IMR-90 (cell line): ENCODE data around the gene TMC7. TPM values are rescaled to one million over a fixed set of nuclear protein-coding genes. Genes with fewer than 3 reads are reported as not detected.

Source experiments
- ATAC-seq: fragments of 200-7000 bp; cut with Tn5 transposase; 2 replicates; pipeline ENCODE4 v1.9.1; 2020; ENCODE audit warnings: low read depth, mild to moderate bottlenecking, moderate library complexity
- BruUV-seq: library from RNA; stranded (reverse); fragments of 400-500 nt; replicated peaks from 2 replicates; lab custom pipeline; 2021; lab: Mats Ljungman, UMichigan
- CTCF ChIA-PET: fragments of 300-600 bp; formaldehyde crosslinking; extraction: SDS; loops from one replicate; lab custom pipeline; 2021; ENCODE audit warnings: antibody characterized with exemption; lab: Yijun Ruan, JAX
- POLR2A ChIA-PET: fragments of 300-600 bp; sonication (Branson Sonifier 250); formaldehyde crosslinking; loops from one replicate; lab custom pipeline; 2022; ENCODE audit warnings: antibody characterized with exemption; ENCODE audit not compliant: unreplicated experiment; lab: Charles Lee
- DNase-seq: peaks from one replicate; pipeline ENCODE4 v3.0.0; 2013
- H2AFZ ChIP-seq: replicated peaks from 2 replicates; pipeline ENCODE3; 2013; ENCODE audit warnings: low read length, mild to moderate bottlenecking; ENCODE audit not compliant: poor library complexity
- H2AK5ac ChIP-seq: 2 replicates; pipeline ENCODE4 v1.6.1; 2013; ENCODE audit warnings: low read depth, low read length, inconsistent platforms
- H2AK9ac ChIP-seq: replicated peaks from 2 replicates; pipeline ENCODE3; 2013; ENCODE audit warnings: mild to moderate bottlenecking, low read depth, low read length, moderate library complexity; ENCODE audit not compliant: poor library complexity
- H2BK120ac ChIP-seq: 2 replicates; pipeline ENCODE4 v1.6.1; 2013; ENCODE audit warnings: low read depth, low read length, inconsistent platforms
- H2BK15ac ChIP-seq: 3 replicates; pipeline ENCODE4 v1.6.1; 2013; ENCODE audit warnings: low read depth, low read length, inconsistent platforms
- H2BK20ac ChIP-seq: 2 replicates; pipeline ENCODE4 v1.6.1; 2013; ENCODE audit warnings: low read depth, mild to moderate bottlenecking, inconsistent platforms, low read length, moderate library complexity
- H2BK5ac ChIP-seq: 2 replicates; pipeline ENCODE4 v1.6.1; 2013; ENCODE audit warnings: mild to moderate bottlenecking, low read depth, low read length, inconsistent platforms; ENCODE audit not compliant: poor library complexity, severe bottlenecking
- H3K14ac ChIP-seq: replicated peaks from 2 replicates; pipeline ENCODE4 v1.6.1; 2013; ENCODE audit warnings: low read depth, low read length, inconsistent platforms
- H3K18ac ChIP-seq: 2 replicates; pipeline ENCODE4 v1.6.1; 2013; ENCODE audit warnings: low read depth, low read length, control low read depth
- H3K23ac ChIP-seq: 2 replicates; pipeline ENCODE4 v1.6.1; 2013; ENCODE audit warnings: low read depth, low read length, inconsistent platforms
- H3K27ac ChIP-seq: 2 replicates; pipeline ENCODE4 v1.5.1; 2013; ENCODE audit warnings: mild to moderate bottlenecking, control low read depth, low read length; ENCODE audit not compliant: insufficient read depth
- H3K27me3 ChIP-seq: 2 replicates; pipeline ENCODE4 v1.6.1; 2013; ENCODE audit warnings: low read length; ENCODE audit not compliant: control insufficient read depth, insufficient read depth
- H3K36me3 ChIP-seq: 2 replicates; pipeline ENCODE4 v1.6.1; 2013; ENCODE audit warnings: low read length, mixed read lengths; ENCODE audit not compliant: control insufficient read depth, insufficient read depth
- H3K4ac ChIP-seq: 2 replicates; pipeline ENCODE4 v1.6.1; 2013; ENCODE audit warnings: low read depth, low read length, inconsistent platforms
- H3K4me1 ChIP-seq: 2 replicates; pipeline ENCODE4 v1.6.1; 2013; ENCODE audit warnings: low read length, mixed read lengths; ENCODE audit not compliant: control insufficient read depth, insufficient read depth
- H3K4me2 ChIP-seq: 2 replicates; pipeline ENCODE4 v1.6.1; 2013; ENCODE audit warnings: low read depth, mild to moderate bottlenecking, control low read depth, low read length, moderate library complexity
- H3K4me3 ChIP-seq: 2 replicates; pipeline ENCODE4 v1.5.1; 2013; ENCODE audit warnings: low read depth, mild to moderate bottlenecking, control low read depth, low read length, moderate library complexity; ENCODE audit not compliant: insufficient read depth
- H3K56ac ChIP-seq: 2 replicates; pipeline ENCODE4 v1.6.1; 2013; ENCODE audit warnings: low read length, inconsistent platforms; ENCODE audit not compliant: insufficient read depth; ENCODE audit errors: extremely low read depth
- H3K79me1 ChIP-seq, 2 experiments: 2 replicates each; pipeline ENCODE4 v1.6.1; 2013; ENCODE audit warnings: low read length in 2 of 2, inconsistent platforms in 1 of 2, low read depth in 1 of 2
- H3K9ac ChIP-seq: 2 replicates; pipeline ENCODE4 v1.6.1; 2013; ENCODE audit warnings: low read depth, low read length, control low read depth
- H3K9me1 ChIP-seq: 2 replicates; pipeline ENCODE4 v1.6.1; 2013; ENCODE audit warnings: low read length, inconsistent platforms; ENCODE audit not compliant: insufficient read depth
- H3K9me3 ChIP-seq: 2 replicates; pipeline ENCODE4 v1.6.1; 2013; ENCODE audit warnings: low read length; ENCODE audit not compliant: control insufficient read depth, insufficient read depth
- H4K20me1 ChIP-seq: 2 replicates; pipeline ENCODE4 v1.6.1; 2013; ENCODE audit warnings: low read length, inconsistent platforms; ENCODE audit not compliant: insufficient read depth
- H4K5ac ChIP-seq: 2 replicates; pipeline ENCODE4 v1.6.1; 2013; ENCODE audit warnings: mild to moderate bottlenecking, low read depth, low read length, control low read depth
- H4K8ac ChIP-seq, 2 experiments: 2 replicates each; pipeline ENCODE4 v1.6.1; 2013; ENCODE audit warnings: low read depth in 2 of 2, low read length in 2 of 2, control low read depth in 1 of 2, inconsistent platforms in 1 of 2
- H4K91ac ChIP-seq: 2 replicates; pipeline ENCODE4 v1.6.1; 2013; ENCODE audit warnings: low read depth, low read length, inconsistent platforms; ENCODE audit not compliant: insufficient read depth
- BHLHE40 ChIP-seq: fragments of 150-350 bp; IDR thresholded peaks from 2 replicates; pipeline ENCODE4 v1.6.1; 2016; ENCODE audit warnings: mild to moderate bottlenecking, low read depth, low read length
- CEBPB ChIP-seq: IDR thresholded peaks from 2 replicates; pipeline ENCODE4 v1.6.1; 2012; ENCODE audit warnings: low read depth, low read length, improper control_type of control experiment
- CHD1 ChIP-seq: IDR thresholded peaks from 2 replicates; pipeline ENCODE4 v1.6.1; 2012; ENCODE audit warnings: low read depth, low read length, improper control_type of control experiment
- FOS ChIP-seq: fragments of 150-350 bp; IDR thresholded peaks from 2 replicates; pipeline ENCODE4 v1.6.1; 2016; ENCODE audit warnings: low read depth, low read length
- MAFK ChIP-seq: IDR thresholded peaks from 2 replicates; pipeline ENCODE4 v1.6.1; 2012; ENCODE audit warnings: low read depth, low read length, improper control_type of control experiment
- MAZ ChIP-seq: IDR thresholded peaks from 2 replicates; pipeline ENCODE4 v1.6.1; 2012; ENCODE audit warnings: low read depth, mild to moderate bottlenecking, low read length, improper control_type of control experiment, moderate library complexity, borderline replicate concordance
- MXI1 ChIP-seq: IDR thresholded peaks from 2 replicates; pipeline ENCODE4 v1.6.1; 2012; ENCODE audit warnings: low read depth, mild to moderate bottlenecking, low read length, moderate library complexity, borderline replicate concordance
- NFE2L2 ChIP-seq: fragments of 150-350 bp; IDR thresholded peaks from 2 replicates; pipeline ENCODE4 v1.6.1; 2016; ENCODE audit warnings: low read depth, mild to moderate bottlenecking, low read length
- POLR2A ChIP-seq: IDR thresholded peaks from 2 replicates; pipeline ENCODE4 v1.6.1; 2012; ENCODE audit warnings: mild to moderate bottlenecking, low read depth, low read length
- RAD21 ChIP-seq: IDR thresholded peaks from 2 replicates; pipeline ENCODE4 v1.6.1; 2012; ENCODE audit warnings: low read length, improper control_type of control experiment
- RCOR1 ChIP-seq: IDR thresholded peaks from 2 replicates; pipeline ENCODE4 v1.6.1; 2012; ENCODE audit warnings: mild to moderate bottlenecking, low read length, improper control_type of control experiment; ENCODE audit not compliant: insufficient replicate concordance
- RFX5 ChIP-seq: IDR thresholded peaks from 2 replicates; pipeline ENCODE4 v1.8.0; 2012; ENCODE audit warnings: low read depth, mild to moderate bottlenecking, low read length, moderate library complexity
- SMC3 ChIP-seq: fragments of 150-350 bp; IDR thresholded peaks from 2 replicates; pipeline ENCODE4 v1.6.1; 2016; ENCODE audit warnings: low read depth, mild to moderate bottlenecking, antibody characterized with exemption, low read length, moderate library complexity
- WGBS, 2 experiments: methylation state at CpG; one replicate each; pipeline versions ENCODE4 v1.1.5 to v1.1.7; 2013; ENCODE audit warnings: missing lambda C conversion rate in 2 of 2; ENCODE audit not compliant: insufficient read length in 1 of 2; ENCODE audit errors: extremely low coverage in 2 of 2; 5-methylcytosine and 5-hydroxymethylcytosine counted together
- dilution Hi-C: fragments of 300-500 bp; cut with HindIII; formaldehyde crosslinking; loops from one replicate; pipeline ENCODE4 v1.14.3; 2018; ENCODE audit warnings: low sequenced_read_pairs; ENCODE audit not compliant: unreplicated experiment
- in situ Hi-C: fragments of 300-500 bp; cut with MboI; formaldehyde crosslinking; loops from 3 replicates; pipeline ENCODE4 v1.14.3; 2019; ENCODE audit warnings: low sequenced_read_pairs, inconsistent platforms, mixed read lengths
- intact Hi-C: fragments of 100-400 bp; cut with micrococcal nuclease; formaldehyde crosslinking; loops from 2 replicates; pipeline ENCODE4 v1.10.0; 2022
- polyA plus RNA-seq, 3 experiments: library from polyadenylated mRNA; depleted of rRNA; stranded (reverse); fragments of >200 nt; gene quantifications; 2 replicates each; pipeline ENCODE4 v1.2.3, GENCODE V29; 2012; ENCODE audit warnings: low replicate concordance in 1 of 3
- total RNA-seq: library from RNA; depleted of rRNA; stranded (reverse); fragments of >200 nt; gene quantifications from 2 replicates; pipeline ENCODE4 v1.2.3, GENCODE V29; 2012
- TF ChIP-seq, protein P1 (sequence below): fragments of 150-350 bp; IDR thresholded peaks from 2 replicates; pipeline ENCODE4 v1.6.1; 2017; ENCODE audit warnings: mild to moderate bottlenecking, antibody characterized with exemption, low read length, low read depth
- TF ChIP-seq, protein P2 (sequence below): conservative IDR thresholded peaks from 2 replicates; pipeline ENCODE4 v1.5.1; 2012; ENCODE audit warnings: mild to moderate bottlenecking, low read depth, low read length, improper control_type of control experiment
- TF ChIP-seq, protein P3 (sequence below): fragments of 150-350 bp; IDR thresholded peaks from 2 replicates; pipeline ENCODE4 v1.6.1; 2016; ENCODE audit warnings: low read depth, mild to moderate bottlenecking, low read length, moderate library complexity, borderline replicate concordance

TMC7 gene
- total and polyA plus RNA-seq, 2 of the 4 experiments (the other 2 are of a cell fraction) = 0.27 to 0.36 TPM

DNA sequence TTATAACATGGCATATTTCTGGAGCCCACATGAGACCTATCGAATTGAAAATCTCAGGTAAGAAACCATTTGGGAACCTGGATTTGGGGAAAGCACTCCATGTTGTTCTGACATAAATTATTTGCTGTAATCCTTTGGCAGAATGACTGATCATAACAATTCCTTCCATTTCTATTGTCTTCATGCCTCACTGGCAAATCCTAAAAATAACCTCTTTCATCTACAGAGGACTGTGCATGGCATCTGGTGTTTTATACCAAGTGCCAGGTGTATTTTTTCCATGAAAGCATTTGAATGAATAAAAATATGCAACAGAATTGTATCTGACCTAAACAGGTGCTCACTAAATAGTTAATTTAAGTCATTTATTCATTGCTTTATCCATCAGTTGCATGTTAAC is 50.0 kb downstream of the TMC7 start:
- TF ChIP-seq RCOR1 (no peak), MAZ (no peak), POLR2A (no peak), RFX5 (no peak), RAD21 (no peak), MXI1 (no peak), FOS (no peak), MAFK (no peak), CHD1 (no peak), CEBPB (no peak), SMC3 (no peak), BHLHE40 (no peak), NFE2L2 (no peak)
- TF ChIP-seq, protein P1, sequence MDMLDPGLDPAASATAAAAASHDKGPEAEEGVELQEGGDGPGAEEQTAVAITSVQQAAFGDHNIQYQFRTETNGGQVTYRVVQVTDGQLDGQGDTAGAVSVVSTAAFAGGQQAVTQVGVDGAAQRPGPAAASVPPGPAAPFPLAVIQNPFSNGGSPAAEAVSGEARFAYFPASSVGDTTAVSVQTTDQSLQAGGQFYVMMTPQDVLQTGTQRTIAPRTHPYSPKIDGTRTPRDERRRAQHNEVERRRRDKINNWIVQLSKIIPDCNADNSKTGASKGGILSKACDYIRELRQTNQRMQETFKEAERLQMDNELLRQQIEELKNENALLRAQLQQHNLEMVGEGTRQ = no peak
- TF ChIP-seq, protein P2, sequence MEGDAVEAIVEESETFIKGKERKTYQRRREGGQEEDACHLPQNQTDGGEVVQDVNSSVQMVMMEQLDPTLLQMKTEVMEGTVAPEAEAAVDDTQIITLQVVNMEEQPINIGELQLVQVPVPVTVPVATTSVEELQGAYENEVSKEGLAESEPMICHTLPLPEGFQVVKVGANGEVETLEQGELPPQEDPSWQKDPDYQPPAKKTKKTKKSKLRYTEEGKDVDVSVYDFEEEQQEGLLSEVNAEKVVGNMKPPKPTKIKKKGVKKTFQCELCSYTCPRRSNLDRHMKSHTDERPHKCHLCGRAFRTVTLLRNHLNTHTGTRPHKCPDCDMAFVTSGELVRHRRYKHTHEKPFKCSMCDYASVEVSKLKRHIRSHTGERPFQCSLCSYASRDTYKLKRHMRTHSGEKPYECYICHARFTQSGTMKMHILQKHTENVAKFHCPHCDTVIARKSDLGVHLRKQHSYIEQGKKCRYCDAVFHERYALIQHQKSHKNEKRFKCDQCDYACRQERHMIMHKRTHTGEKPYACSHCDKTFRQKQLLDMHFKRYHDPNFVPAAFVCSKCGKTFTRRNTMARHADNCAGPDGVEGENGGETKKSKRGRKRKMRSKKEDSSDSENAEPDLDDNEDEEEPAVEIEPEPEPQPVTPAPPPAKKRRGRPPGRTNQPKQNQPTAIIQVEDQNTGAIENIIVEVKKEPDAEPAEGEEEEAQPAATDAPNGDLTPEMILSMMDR = no peak
- TF ChIP-seq, protein P3, sequence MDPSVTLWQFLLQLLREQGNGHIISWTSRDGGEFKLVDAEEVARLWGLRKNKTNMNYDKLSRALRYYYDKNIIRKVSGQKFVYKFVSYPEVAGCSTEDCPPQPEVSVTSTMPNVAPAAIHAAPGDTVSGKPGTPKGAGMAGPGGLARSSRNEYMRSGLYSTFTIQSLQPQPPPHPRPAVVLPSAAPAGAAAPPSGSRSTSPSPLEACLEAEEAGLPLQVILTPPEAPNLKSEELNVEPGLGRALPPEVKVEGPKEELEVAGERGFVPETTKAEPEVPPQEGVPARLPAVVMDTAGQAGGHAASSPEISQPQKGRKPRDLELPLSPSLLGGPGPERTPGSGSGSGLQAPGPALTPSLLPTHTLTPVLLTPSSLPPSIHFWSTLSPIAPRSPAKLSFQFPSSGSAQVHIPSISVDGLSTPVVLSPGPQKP = no peak
- no peak overlapping the region for H3K4ac ChIP-seq
- BruUV-seq = no TSS peak
- H2BK20ac ChIP-seq = no peak overlapping the region
- no peak overlapping the region for H3K56ac ChIP-seq
- in situ Hi-C loops = no loop called here
- H4K91ac ChIP-seq = no peak overlapping the region
- H4K5ac ChIP-seq = no peak overlapping the region
- no peak overlapping the region for H3K9ac ChIP-seq
- H3K23ac ChIP-seq = no peak overlapping the region
- no peak overlapping the region for H4K8ac ChIP-seq
- H2BK5ac ChIP-seq = no peak overlapping the region
- no peaks in the 10 kb centered on the region for H3K79me1 ChIP-seq
- no peak overlapping the region for H2AK5ac ChIP-seq
- dilution Hi-C loops = no loop called here
- WGBS, 2 experiments = 80% methylated on average over 1 of the region's 1 CpG; no CpG with 5 or more reads in 1 of the 2 experiments
- H4K20me1 ChIP-seq = no peaks in the 10 kb centered on the region
- intact Hi-C loops = no loop called here
- H3K27ac ChIP-seq = no peak overlapping the region
- no peak overlapping the region for H3K14ac ChIP-seq
- DNase-seq (no peak), ATAC-seq (no peak)
- no peak overlapping the region for H2BK15ac ChIP-seq
- no peak overlapping the region for H3K4me3 ChIP-seq
- no peaks in the 10 kb centered on the region for H3K36me3 ChIP-seq
- H3K9me1 ChIP-seq = no peaks in the 10 kb centered on the region
- no peak overlapping the region for H3K18ac ChIP-seq
- CTCF ChIA-PET = interaction anchor here (0.5 kb wide), 1 partner anchor 13 kb away, joined by 3 read pairs; no protein-coding TSS in a partner anchor
- no peak overlapping the region for H3K4me2 ChIP-seq
- no peaks in the 10 kb centered on the region for H3K27me3 ChIP-seq
- H3K4me1 ChIP-seq = no peaks in the 10 kb centered on the region
- H2BK120ac ChIP-seq = no peak overlapping the region
- POLR2A ChIA-PET = no interaction called here
- H2AFZ ChIP-seq = no peak overlapping the region
- no peak overlapping the region for H2AK9ac ChIP-seq
- H3K9me3 ChIP-seq = no peaks in the 10 kb centered on the region
